C4-2B (cell line): ENCODE measurements around the gene PAN3.

Source experiments
- CTCF ChIP-seq: fragments of 450-650 bp; conservative IDR thresholded peaks from 2 replicates; pipeline ENCODE4 v1.5.1; 2017; ENCODE audit warnings: mild to moderate bottlenecking
- ZFX ChIP-seq: fragments of 450-650 bp; IDR thresholded peaks from 2 replicates; pipeline ENCODE4 v1.6.1; 2017

DNA sequence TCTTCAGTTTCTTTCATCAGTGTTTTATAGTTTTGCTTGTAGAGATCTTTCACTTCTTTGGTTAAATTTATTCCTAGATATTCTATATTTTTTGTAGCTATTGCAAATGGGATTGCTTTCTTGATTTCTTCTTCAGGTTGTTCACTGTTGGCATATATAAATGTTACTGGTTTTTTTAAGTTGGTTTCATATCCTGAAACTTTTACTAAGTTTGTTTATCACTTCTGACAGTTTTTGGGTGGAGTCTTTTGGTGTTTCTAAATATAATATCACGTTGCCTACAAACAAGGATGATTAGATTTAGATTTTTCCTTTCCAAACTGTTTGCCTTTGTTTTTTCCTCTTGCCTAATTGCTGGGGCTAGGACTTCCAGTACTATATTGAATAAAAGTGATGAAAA lies 109.7 kb downstream of the PAN3 start:
- TF ChIP-seq CTCF (no peak), ZFX (no peak)
